Measurements from ENCODE around the gene TBC1D5.
"Not testable (repeated sequence)": the region's sequence is repeated elsewhere in the genome, so short reads cannot be mapped to it uniquely, and the experiment has no call there.

Gene TBC1D5, protein sequence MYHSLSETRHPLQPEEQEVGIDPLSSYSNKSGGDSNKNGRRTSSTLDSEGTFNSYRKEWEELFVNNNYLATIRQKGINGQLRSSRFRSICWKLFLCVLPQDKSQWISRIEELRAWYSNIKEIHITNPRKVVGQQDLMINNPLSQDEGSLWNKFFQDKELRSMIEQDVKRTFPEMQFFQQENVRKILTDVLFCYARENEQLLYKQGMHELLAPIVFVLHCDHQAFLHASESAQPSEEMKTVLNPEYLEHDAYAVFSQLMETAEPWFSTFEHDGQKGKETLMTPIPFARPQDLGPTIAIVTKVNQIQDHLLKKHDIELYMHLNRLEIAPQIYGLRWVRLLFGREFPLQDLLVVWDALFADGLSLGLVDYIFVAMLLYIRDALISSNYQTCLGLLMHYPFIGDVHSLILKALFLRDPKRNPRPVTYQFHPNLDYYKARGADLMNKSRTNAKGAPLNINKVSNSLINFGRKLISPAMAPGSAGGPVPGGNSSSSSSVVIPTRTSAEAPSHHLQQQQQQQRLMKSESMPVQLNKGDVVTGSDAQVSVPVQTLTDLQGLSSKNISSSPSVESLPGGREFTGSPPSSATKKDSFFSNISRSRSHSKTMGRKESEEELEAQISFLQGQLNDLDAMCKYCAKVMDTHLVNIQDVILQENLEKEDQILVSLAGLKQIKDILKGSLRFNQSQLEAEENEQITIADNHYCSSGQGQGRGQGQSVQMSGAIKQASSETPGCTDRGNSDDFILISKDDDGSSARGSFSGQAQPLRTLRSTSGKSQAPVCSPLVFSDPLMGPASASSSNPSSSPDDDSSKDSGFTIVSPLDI

DNA sequence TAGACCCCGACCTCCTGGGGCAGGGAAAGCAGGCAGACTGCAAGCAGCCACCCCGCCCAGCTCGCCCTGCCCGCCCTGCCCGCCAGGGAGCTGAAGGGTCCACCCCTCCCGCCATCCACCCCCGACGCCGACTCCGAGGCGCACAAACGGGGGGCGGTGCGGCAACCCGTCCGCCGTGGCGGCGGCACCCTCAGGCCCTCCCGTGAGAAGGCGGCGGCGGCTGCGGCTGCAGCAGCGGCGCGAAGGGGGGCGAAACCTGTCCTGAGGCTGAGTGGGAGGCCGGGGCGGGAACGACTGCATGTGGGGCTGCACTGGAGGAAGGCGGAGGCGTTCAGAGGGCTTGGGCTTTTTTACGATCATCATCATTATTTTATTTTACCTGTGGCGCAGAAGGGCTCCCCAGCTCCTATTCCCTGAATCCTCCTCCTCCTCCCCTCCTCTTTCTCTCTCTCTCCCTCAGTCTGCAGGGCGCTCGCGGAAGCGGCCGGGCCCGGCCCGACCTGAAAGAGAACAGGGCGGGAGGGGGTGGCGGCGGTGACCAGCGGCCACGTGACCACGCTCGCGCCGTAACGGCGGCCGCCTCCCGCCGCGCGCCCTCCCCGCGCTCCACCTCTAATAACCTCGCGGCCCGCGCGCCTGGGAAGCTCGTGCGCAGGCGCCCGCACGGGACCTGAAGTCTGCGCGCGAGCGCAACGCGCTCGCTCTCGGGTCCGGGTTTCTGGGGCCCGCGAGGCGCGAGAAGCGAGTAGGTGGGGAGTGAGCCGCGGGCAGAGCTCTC, at the start of gene TBC1D5:
TSS of gene TBC1D5 (minus strand) at position 530 of the 778 bp plus-strand sequence. CDS start 234,061 bp downstream, outside the sequence.
- no peaks in the 10 kb centered on the region for H3K27me3 ChIP-seq (replicated peaks)
- in situ Hi-C loops (cut with HindIII; ENCODE audit: low pct_ligation_motif_present, low sequenced_read_pairs) = no loop called here
- peak within 1 kb of the TSS; percentile 84 for H3K27ac ChIP-seq
- DNase-seq = peak; percentile 96
- TF ChIP-seq, protein P1, sequence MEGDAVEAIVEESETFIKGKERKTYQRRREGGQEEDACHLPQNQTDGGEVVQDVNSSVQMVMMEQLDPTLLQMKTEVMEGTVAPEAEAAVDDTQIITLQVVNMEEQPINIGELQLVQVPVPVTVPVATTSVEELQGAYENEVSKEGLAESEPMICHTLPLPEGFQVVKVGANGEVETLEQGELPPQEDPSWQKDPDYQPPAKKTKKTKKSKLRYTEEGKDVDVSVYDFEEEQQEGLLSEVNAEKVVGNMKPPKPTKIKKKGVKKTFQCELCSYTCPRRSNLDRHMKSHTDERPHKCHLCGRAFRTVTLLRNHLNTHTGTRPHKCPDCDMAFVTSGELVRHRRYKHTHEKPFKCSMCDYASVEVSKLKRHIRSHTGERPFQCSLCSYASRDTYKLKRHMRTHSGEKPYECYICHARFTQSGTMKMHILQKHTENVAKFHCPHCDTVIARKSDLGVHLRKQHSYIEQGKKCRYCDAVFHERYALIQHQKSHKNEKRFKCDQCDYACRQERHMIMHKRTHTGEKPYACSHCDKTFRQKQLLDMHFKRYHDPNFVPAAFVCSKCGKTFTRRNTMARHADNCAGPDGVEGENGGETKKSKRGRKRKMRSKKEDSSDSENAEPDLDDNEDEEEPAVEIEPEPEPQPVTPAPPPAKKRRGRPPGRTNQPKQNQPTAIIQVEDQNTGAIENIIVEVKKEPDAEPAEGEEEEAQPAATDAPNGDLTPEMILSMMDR (IDR thresholded peaks at IDR 0.05; ENCODE audit: low read depth, low read length, missing control alignments) = no peak
- peak within 1 kb of the TSS; percentile 64 for H3K4me3 ChIP-seq (ENCODE audit: low read depth, low read length)
- H3K36me3 ChIP-seq (replicated peaks) = no peaks in the 10 kb centered on the region

DNA sequence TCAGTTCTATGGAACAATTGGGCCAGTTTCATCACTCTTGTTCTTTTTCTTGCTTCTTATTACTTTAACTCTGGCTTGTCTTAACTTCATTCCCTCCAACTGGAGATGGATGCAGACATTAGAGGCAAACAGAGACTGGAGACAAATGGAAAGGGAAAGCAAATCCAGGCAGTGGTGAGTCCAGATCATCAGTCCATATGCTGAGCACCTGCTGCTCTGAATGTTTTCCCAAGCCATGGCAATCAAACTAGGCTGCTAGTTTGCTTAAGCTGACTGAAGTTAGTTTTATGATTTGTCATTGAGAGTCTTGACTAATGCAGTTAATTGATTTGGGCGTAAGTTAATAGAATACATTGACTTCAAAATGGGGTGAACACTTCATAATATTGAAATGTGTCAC, 41.0 kb upstream of the TBC1D5 start:
- no peaks in the 10 kb centered on the region for H3K36me3 ChIP-seq (replicated peaks)
- TF ChIP-seq, protein P1 (IDR thresholded peaks at IDR 0.05; ENCODE audit: low read depth, low read length, missing control alignments) = no peak
- in situ Hi-C loops (cut with HindIII; ENCODE audit: low pct_ligation_motif_present, low sequenced_read_pairs) = no loop called here
- DNase-seq = no peak
- no peak overlapping the region for H3K4me3 ChIP-seq (ENCODE audit: low read depth, low read length)
- H3K27me3 ChIP-seq (replicated peaks) = no peaks in the 10 kb centered on the region
- no peak overlapping the region for H3K27ac ChIP-seq

DNA sequence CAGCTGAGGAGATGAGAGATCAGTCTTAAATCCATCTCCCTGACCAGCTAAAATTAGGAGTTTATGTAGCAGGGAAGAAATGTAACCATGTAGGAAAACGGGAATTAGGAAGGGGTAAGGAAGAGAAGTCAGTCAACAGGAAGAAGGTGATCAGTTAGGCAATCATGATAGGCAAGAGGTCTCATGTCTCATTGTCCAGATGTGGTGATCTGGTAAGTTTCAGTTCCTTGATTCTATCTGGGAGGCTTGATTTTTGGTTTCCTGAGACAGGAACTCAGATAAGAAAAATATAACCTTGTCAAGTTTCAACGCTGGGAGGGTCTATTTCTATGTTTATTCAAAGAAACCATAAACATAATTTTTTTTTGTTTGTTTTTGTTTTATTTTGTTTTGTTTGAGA, 40.3 kb upstream of the TBC1D5 start:
- no peak for DNase-seq
- Histone ChIP-seq H3K27me3 (replicated peaks) (no peaks in the 10 kb centered on the region), H3K27ac (no peak overlapping the region), H3K4me3 (ENCODE audit: low read depth, low read length) (no peak overlapping the region), H3K36me3 (replicated peaks) (no peaks in the 10 kb centered on the region)
- in situ Hi-C loops (cut with HindIII; ENCODE audit: low pct_ligation_motif_present, low sequenced_read_pairs) = no loop called here
- TF ChIP-seq, protein P1 (IDR thresholded peaks at IDR 0.05; ENCODE audit: low read depth, low read length, missing control alignments) = no peak

DNA sequence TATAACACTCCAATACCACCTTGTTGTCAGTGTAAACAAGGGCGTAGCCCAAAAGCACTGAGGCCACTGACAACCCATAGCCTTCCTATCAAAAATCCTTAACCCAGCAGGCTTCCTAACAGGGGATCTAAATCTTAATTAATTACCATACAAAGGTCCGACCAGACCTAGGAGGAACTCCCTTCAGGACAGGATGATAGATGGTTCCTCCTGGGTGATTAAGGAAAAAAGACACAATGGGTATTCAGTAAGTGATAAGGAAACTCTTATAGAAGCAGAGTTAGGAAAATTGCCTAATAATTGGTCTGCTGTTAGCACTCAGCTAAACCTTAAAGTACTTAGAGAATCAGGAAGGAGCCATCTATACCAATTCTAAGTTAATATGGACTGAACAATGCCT, 37.9 kb upstream of the TBC1D5 start:
- not testable (repeated sequence) for H3K4me3 ChIP-seq (ENCODE audit: low read depth, low read length); H3K27ac ChIP-seq

DNA sequence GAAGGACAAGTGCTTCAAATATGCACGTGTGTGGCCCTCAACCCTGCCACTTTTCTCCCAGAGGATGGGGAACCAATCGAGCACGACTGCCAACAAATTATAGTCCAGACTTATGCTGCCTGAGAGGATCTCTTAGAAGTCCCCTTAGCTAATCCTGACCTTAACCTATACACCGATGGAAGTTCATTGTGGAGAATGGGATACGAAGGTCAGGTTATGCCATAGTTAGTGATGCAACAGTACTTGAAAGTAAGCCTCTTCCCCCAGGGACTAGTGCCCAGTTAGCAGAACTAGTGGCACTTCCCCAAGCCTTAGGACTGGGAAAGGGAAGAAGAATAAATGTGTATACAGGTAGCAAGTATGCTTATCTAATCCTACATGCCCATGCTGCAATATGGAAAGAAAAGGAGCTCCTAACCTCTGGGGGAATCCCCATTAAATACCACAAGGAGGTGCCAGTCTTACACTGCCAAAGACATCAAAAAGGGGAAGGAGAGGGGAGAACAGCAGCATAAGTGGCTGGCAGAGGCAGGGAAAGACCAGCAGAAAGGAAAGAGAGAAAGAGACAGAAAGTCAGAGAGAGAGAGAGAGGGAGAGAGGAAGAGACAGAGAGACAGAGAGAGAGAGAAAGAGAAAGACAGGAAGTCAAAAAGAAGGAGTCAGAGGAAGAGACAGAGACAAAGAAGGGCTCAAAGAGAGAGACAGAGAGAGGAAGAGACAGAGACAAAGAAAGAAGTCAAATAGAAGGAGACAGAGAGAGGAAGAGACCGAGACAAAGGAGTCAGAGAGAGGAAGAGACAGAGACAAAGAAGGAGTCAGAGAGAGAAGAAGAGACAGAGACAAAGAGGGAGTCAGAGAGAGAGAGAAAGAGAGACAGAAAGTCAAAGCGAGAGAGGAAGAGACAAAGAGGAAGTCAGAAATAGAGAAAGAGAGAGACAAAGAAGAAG, 37.1 kb upstream of the TBC1D5 start:
- H3K27ac ChIP-seq; H3K36me3 ChIP-seq (replicated peaks); H3K4me3 ChIP-seq (ENCODE audit: low read depth, low read length); H3K27me3 ChIP-seq (replicated peaks); DNase-seq; in situ Hi-C loops (cut with HindIII; ENCODE audit: low pct_ligation_motif_present, low sequenced_read_pairs): not testable (repeated sequence)

More for the DNA sequence above, 37.9 kb upstream of the TBC1D5 start:
- DNase-seq; H3K27me3 ChIP-seq (replicated peaks); in situ Hi-C loops (cut with HindIII; ENCODE audit: low pct_ligation_motif_present, low sequenced_read_pairs); H3K36me3 ChIP-seq (replicated peaks): not testable (repeated sequence)

DNA sequence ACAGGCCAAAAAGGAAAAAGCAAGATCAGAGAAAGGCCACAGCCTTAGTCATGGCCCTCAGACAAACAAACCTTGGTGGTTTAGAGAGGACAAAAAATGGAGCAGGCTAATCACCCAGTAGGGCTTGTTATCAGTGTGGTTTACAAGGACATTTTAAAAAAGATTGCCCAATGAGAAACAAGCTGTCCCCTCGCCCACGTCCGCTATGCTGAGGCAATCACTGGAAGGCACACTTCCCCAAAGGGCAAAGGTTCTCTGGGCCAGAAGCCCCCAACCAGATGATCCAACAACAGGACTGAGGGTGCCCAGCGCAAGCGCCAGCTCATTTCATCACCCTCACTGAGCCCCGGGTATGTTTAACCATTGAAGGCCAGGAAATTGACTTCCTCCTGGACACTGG, 34.9 kb upstream of the TBC1D5 start:
- H3K4me3 ChIP-seq (ENCODE audit: low read depth, low read length); DNase-seq; in situ Hi-C loops (cut with HindIII; ENCODE audit: low pct_ligation_motif_present, low sequenced_read_pairs); H3K36me3 ChIP-seq (replicated peaks); H3K27me3 ChIP-seq (replicated peaks); H3K27ac ChIP-seq: not testable (repeated sequence)
